HL-60/S4 treated with phorbol 12-myristate 13-acetate at 8.2 ng/mL for 4 days and 3 days (cell line): Measurements from ENCODE around the gene NDC80.
"Not testable (repeated sequence)": the region's sequence is repeated elsewhere in the genome, so short reads cannot be mapped to it uniquely, and the experiment has no call there.

Experiments used
- in situ Hi-C: fragments of 300-500 bp; cut with MboI; formaldehyde crosslinking; loops from 2 replicates; pipeline ENCODE4 v1.15.0; 2022; ENCODE audit warnings: low sequenced_read_pairs

NDC80 gene

GRCh38 chr18:2571200-2572170 lies at the start of gene NDC80, which contains the start of gene METTL4:
TSS of gene NDC80 (plus strand) at chr18:2571557. CDS start at chr18:2572986, 1,429 bp downstream.
TSS of gene METTL4 (minus strand) at chr18:2571505. CDS start at chr18:2567216, 4,289 bp downstream.
- in situ Hi-C loops = no loop called here

DNA sequence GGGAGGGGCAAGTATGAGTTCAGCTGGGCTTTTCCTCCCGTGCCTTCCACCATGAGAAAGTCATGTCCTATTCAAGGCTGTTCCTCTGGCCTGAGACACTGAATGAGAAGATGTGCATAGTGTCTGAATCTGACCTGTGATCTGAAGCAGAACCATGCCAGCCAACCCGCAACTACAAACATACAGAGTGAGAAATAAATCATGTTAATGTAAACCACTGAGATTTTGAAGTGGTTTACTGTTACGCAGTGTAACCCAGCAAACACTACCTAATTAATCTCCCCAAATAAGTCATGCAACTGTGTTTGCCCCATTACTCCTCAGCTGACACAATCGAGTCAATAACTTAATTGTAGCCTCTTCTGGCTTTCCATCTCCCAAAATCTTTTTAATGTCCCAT lies 49.2 kb upstream of the NDC80 start:
- in situ Hi-C loops = no loop called here

DNA sequence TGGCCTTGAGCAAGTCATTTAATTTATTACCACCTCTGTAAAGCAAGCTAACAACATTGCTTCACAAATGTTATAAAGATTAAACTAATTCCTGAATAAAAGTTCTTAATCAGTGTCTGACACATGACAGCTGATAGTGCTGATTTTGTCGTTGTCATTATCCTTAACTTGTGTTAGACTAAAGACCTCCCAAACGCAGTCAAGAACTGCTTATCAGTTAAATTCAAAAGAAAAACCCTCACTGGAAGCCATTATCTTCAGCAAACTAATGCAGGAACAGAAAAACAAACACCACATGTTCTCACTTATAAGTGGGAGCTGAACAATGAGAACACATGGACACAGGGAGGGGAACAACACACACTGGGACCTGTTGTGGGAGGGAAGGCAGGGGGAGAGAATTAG lies 46.6 kb upstream of the NDC80 start:
- in situ Hi-C loops = not testable (repeated sequence)

- in situ Hi-C loops = no loop called here
Measured at GRCh38 chr18:2526329-2526728, 45.0 kb upstream of the NDC80 start.

GRCh38 chr18:2529154-2529553 lies 42.2 kb upstream of the NDC80 start:
- in situ Hi-C loops = no loop called here

- in situ Hi-C loops = no loop called here
Measured at GRCh38 chr18:2531751-2532150, 39.6 kb upstream of the NDC80 start.

DNA sequence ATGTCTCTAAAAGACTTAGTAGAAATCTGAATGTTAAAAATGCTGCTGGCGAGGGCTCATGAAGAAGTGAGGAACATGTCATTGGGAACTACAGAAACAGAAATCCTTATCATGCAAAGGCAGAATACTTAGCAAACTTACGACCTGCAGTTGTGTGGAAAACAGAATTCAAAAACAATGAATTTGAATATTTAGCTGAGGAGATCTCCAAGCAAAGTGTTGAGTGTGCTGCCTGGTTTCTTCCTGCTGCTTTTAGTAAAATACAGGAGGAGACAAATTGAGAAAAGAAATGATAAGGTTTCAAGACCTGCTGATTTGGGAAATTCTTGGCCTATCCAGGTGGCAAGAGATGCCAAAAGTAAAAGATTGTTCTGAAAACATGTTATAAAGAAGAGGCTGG lies 38.6 kb upstream of the NDC80 start:
- in situ Hi-C loops = no loop called here

DNA sequence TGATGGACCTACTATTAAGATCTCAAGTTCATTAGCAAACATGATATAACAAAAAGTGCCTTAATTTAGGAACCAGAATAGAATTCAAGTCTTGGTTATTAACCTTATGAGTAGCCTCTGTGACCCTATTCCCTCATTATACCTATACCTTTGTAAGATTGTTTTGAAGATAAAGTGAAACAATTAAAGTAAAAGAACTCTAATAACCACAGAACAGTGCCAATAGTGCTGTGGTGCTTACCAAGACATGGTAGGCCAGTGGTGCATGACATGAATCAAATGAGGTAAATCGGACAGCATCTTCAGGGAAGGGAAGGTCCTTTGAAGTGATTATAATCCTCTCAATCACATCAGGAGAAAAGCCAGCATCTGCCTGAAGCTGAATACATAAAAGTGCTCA lies 36.5 kb upstream of the NDC80 start:
- in situ Hi-C loops = no loop called here

DNA sequence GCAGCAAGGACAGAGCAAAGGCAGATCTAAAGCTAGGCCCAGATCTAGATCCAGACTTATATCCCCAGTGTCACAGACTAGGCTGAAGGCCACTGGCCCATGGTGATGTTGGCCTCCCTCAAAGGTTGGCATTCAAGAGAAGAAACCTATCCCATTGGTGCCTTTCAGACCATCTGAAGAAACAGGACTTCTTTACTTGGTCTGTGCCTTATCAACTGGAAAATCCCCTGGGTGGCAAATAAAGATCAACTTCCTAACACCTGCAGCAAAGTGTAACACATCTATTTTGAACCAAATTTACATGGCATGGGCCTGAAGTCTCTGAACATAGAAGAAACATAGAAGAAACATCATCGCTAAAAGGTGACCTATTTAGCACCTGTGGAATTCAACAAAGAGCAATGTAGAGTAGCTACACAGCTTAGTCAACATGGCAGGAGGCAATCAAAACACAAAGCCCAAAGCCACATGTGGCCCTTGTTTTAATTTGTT lies 35.9 kb upstream of the NDC80 start:
- in situ Hi-C loops = no loop called here

- in situ Hi-C loops = no loop called here
Measured at GRCh38 chr18:2536063-2536462, 35.3 kb upstream of the NDC80 start.

- in situ Hi-C loops = no loop called here
Measured at GRCh38 chr18:2536493-2536892, 34.9 kb upstream of the NDC80 start.

DNA sequence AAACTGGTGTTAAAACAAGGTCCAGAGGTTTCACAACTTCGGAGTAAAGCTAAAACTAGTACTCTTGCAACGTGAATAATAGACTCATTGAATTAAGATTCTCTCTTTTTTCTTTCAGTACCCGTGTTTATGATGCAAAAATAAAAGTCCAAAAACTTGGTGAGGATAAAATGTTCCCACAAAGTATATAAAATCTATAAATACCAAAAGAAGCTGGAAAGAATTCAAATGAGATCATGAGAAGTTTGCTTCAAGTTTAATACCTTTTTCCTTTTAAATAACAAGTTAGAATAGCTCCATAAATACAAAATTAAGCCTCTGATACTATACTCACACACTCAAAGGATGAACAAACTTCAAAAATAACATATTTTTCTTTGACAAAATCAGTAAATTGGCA lies 34.1 kb upstream of the NDC80 start:
- in situ Hi-C loops = no loop called here

DNA sequence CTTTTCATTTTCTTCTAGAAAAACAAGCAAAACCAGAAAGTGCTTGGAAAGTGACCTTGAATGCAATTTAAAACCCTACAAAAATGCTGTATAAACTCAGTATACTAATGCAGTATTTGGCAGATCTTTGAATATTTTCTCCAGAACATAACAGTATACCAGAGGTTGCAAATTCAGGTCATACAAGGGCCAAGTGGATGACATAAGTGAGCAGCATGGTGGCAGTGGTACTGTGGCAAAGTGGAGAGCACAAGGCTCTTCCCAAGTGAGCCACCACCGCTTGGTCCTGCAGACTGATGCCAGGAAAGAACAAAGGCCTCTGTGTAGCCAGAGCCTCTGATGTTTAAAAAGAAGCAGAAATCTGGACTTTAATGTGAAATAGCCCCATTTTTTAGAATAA lies 33.1 kb upstream of the NDC80 start:
- in situ Hi-C loops = no loop called here

- in situ Hi-C loops = no loop called here
Measured at GRCh38 chr18:2538844-2539243, 32.5 kb upstream of the NDC80 start.

DNA sequence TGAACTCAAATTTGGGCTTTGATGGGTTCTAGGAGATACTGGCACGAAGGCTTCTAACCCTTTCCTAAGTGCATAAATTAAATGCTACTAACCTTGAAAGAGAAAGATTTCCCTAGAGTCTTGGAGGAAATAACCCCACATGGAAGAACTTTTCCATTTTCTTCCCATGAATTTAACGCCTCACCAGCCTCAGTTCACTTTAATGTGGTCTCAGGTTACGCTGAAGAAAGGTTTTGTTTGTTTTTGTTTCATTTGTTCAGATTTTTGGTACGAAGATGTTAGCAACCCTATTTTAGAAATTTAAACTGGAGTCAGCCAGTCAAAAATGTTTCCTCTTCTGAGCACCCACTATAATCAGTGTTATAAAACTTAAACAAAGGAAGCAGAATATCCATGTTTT lies 30.8 kb upstream of the NDC80 start:
- in situ Hi-C loops = no loop called here

- in situ Hi-C loops = not testable (repeated sequence)
Measured at GRCh38 chr18:2541925-2542563, 29.3 kb upstream of the NDC80 start.

DNA sequence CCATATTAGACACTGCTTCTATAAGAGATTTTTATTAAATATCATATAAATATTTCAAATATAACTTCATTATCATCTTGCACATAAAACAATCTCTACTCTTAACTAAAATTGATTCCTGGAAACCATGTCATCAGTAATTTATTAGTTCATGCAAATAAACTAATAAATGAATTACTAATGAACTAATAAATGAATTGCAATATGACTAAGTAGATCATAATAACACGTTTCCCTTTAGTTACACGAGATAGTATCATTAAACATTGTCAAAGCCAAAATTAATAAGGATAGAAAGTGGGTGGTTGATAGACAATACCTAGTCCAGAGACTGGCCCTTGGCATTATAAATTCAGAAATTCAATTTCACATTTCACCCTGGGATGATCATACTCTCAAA lies 26.2 kb upstream of the NDC80 start:
- in situ Hi-C loops = no loop called here

DNA sequence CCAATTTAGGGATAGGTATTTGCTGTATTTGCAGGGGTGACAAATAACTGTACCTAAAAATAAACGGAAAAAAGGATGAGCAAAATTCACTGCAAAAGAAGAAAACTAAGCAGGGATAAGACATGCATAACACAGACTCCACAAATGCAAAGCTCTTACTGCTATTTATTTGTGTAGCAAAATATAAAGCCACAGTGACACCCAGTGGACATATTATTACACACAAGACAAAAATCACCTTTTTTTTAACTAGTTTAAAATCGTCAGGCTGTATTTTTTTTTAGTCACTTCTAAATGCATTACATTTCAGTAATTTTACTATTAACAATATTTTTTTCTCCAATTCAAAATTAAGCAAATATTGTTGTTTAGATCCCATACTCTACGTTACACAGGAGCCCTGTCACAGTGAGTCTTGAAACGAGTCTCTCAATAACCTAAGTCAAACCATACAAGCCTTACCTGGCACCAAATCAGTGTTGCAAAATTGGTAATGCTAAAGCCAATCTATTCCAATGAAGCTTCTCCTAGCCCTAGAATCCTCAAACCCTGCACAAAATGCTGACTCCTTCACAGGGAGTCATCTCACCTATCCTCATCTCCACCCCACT lies 23.8 kb upstream of the NDC80 start:
- in situ Hi-C loops = no loop called here

DNA sequence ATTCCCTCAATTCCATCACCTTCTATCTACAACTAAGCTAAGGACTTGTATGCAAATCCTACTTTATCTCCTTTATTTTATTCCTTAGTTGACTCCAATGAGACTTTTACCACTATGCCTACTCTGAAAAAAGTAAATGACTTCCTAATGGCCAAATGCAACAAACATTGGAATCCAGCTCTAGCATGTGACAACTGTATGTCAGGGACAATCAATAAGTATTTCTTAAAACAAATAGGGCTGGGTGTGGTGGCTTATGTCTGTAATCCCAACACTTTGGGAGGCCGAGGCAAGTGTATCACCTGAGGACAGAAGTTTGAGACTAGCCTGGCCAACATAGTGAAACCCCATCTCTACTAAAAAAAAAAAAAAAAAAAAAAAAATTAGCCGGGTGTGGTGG lies 21.9 kb upstream of the NDC80 start:
- in situ Hi-C loops = no loop called here

- in situ Hi-C loops = no loop called here
Measured at GRCh38 chr18:2551425-2551824, 19.9 kb upstream of the NDC80 start.

- in situ Hi-C loops = no loop called here
Measured at GRCh38 chr18:2554696-2555095, 16.7 kb upstream of the NDC80 start.

- in situ Hi-C loops = no loop called here
Measured at GRCh38 chr18:2555895-2556294, 15.5 kb upstream of the NDC80 start.
